ENCODE data around the gene TFB1M.

DNA sequence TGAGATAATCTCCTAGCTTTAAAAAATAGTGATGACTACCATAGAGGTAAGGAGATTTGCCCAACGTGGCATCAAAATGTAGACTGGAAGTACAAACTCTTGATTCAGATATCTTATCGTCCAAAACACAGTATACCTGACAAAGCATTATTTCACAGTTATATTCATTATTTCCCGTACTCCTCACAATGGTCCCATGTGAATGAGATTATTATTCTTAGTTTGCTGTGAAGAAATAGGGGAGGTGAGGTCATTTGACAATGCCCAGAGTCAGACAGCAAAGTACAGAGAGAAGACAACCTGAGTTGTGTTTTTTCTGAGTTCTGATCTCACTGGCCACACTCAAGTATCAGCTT, 1.2 kb upstream of the TFB1M start:
- TF ChIP-seq EZH2 (IDR thresholded peaks at IDR 0.05; ENCODE audit: low read length, missing control alignments): no peak
- TF ChIP-seq, protein P1, sequence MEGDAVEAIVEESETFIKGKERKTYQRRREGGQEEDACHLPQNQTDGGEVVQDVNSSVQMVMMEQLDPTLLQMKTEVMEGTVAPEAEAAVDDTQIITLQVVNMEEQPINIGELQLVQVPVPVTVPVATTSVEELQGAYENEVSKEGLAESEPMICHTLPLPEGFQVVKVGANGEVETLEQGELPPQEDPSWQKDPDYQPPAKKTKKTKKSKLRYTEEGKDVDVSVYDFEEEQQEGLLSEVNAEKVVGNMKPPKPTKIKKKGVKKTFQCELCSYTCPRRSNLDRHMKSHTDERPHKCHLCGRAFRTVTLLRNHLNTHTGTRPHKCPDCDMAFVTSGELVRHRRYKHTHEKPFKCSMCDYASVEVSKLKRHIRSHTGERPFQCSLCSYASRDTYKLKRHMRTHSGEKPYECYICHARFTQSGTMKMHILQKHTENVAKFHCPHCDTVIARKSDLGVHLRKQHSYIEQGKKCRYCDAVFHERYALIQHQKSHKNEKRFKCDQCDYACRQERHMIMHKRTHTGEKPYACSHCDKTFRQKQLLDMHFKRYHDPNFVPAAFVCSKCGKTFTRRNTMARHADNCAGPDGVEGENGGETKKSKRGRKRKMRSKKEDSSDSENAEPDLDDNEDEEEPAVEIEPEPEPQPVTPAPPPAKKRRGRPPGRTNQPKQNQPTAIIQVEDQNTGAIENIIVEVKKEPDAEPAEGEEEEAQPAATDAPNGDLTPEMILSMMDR (conservative IDR thresholded peaks at IDR 0.05 in 1 of 2, IDR thresholded peaks at IDR 0.05 in 1 of 2; ENCODE audit: low read depth in 1 of 2, low read length in 2 of 2): no peak
